GM18520 (cell line): ENCODE data around the gene RHBDF1.

ENCODE experiments used
- ATAC-seq: cut with Tn5 transposase; IDR thresholded peaks from one replicate; pipeline ENCODE4 v1.9.1; 2021; ENCODE audit not compliant: unreplicated experiment

Gene RHBDF1

GRCh38 chr16:72561-73548 is at the start of gene RHBDF1:
TSS of gene RHBDF1 (minus strand) at chr16:72631. CDS start at chr16:65015, 7,616 bp downstream.
- no peak for ATAC-seq

- ATAC-seq, result no peak
These were observed 48.3 kb upstream of the RHBDF1 start for GRCh38 chr16:120756-121155.

GRCh38 chr16:119835-120491 is 47.5 kb upstream of the RHBDF1 start:
- ATAC-seq, result no peak

DNA sequence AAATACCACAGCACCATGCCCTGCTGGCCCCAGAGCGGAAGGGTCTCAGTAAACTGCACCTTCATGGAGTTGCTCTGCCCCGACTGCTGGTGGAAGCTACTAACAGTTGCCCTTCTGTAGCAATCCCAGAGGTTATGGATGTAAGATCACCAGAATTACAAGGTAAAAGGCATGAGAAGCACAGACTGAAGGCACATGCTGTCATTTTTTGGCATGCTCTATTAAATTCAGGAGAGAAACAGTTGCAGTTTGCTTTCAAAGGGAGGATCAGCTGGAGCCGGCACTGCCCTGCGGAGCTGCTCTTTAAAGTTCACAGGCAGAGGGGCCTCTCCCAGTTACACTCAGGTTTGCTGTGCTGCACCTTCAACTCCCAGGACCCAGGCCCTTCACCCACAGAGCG is 46.9 kb upstream of the RHBDF1 start:
- no peak for ATAC-seq

DNA sequence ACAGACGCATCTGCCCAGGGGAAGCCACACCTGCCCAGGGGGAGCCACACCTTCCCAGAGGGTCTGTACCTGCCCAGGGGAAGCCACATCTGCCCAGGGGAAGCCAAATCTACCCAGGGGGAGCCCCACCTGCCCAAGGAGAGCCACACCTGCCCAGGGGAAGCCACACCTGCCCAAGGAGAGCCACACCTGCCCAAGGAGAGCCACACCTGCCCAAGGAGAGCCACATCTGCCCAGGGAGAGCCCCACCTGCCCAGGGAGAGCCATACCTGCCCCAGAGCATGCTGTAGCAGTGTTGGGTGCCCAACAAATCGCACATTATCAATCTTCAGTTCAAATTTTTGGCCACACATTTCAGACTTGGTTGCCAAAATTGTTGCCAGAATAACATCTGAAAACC is 46.4 kb upstream of the RHBDF1 start:
- no peak for ATAC-seq

- no peak for ATAC-seq
These were observed 45.2 kb upstream of the RHBDF1 start for GRCh38 chr16:117379-118365.

GRCh38 chr16:116015-116414 is 43.6 kb upstream of the RHBDF1 start:
- no peak for ATAC-seq

DNA sequence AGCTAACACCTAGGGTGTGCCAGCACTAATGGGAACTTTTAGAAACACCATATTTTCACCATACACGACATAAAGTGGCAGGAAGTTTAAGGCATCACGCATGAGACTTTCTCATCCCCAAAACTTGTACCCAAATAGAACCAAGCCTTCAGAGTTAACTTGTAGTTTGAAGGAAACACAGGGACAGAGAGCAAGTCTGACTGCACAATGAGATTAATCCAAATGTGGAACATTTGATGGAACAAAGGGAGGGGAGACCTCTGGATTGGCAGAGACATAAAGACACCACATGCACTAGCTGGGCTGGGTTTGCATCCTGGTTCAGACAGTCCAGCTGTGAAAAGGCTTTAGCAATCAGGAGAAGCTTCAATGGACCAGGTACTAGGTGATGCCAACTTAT is 41.9 kb upstream of the RHBDF1 start:
- ATAC-seq, result no peak

DNA sequence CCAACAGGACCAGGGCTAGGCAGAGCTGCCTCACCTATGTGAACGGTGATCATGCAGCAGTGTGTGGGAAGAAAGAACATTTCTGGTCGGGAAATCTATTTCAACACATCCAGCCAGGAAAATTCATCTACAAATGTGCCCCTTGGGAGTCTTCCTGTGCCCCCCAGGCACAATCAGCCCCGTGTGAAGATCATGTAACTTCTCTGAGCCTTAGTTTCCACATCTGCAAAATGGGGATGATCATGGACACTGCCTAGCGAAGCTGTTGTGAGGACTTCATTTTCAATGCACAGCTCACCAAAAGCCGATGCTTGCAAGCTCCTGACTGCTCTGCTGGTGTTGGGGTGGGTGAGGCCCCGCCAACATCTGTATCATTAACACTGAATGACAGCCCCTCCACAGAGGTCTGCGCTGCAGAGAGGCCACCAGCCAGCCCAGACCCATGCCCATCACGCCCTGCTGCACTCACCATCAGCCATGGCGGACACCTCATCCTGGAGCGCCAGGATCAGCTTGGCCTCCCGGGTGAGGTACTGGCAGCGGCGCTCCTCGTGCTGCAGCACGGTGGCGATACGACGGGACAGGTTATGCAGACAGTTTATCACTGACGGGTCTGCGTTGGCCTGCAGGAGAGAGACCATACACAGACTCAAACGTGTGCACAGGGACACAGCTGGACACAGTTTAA is 39.9 kb upstream of the RHBDF1 start:
- no peak for ATAC-seq

DNA sequence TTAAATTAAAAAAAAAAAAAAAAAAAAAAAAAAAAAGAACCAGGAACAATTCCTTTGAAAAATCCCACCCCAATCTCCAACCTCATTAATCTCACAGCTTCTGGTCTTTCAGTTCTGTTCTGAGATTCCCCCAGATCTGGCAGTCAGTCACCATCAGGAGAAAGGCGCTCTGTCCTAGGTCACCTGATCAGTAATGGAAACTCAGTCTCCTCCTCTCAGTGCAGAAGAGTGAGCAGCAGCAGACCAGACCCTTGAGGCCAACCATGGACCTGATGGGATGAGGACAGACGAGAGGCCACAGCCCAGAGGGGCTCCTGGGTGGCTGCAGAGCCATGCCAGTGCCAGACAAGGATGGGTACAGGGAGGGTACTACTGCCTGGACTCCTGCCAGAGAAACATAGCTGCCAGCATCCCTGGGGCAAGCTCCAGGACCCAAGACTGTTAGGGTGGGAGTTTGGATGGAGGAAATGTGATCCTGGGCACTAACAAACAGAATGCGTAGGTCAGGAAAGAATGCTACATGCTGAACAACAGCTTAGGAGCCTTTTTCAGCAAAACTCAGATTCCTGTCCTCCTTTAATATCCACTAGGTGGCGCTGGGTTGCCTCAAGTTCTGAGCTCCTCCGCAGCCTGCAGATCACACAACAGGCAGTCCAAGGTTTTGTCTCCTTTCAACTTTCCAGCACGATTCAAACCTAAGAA is 34.3 kb upstream of the RHBDF1 start:
- no peak for ATAC-seq

DNA sequence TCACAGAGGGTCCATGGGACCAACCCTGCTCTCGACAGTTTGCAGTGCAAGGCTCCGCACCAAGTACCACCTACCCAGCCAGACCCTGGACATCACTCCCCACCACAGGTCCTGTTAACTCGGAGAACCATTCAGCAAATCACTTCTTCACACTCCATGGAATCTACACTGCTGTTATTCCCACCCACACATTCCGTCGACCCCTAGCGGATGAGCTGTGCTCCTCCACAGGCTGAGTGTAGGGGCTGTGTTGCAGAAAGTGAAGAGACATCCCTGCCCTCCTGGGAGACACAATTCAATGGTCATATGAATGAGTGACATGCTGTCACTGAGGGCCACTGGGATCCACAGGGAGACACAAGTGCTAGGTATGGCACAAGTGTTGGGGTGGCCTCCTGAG is 33.1 kb upstream of the RHBDF1 start:
- no peak for ATAC-seq

DNA sequence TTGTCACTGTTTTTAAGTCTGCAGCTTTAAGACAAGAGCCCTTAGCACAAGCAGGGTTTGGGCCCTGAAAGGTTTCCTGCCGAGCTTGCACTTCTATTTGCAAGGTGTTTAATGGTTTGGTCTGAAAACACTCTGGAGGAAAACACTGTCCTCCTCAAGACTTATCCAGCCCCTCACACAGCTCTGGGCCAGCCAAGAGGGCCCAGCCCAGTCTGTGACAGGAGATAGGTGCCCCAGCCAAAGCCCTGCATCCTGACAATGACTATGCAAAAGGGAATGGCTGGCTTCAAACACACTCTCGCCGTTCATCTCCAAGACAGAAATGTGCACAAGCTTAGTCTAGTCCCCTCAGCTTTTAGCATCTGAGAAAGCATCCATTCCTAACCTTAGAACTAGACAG is 32.5 kb upstream of the RHBDF1 start:
- ATAC-seq, result no peak

- no peak for ATAC-seq
These were observed 31.9 kb upstream of the RHBDF1 start for GRCh38 chr16:104355-104754.

- no peak for ATAC-seq
These were observed 29.8 kb upstream of the RHBDF1 start for GRCh38 chr16:102060-102855.

DNA sequence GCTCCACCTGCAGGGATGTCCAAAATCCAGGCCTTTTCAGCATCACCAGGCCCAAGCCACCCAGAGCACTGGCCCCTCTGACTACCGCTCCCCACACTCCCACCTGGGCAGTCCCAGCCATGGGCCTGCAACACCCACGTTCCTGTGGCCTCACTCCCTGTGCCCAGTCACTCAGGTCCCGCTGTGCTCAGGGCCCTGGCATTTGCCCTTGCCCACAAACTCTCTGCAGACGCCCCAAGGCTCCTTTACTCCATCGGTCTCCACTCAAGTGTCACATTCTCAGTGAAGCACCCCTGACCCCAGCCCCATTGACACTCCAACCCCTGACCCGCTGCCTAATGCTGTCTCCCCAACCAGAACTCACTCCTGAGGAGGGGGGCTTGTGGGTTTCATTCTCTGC is 29.2 kb upstream of the RHBDF1 start:
- no peak for ATAC-seq

GRCh38 chr16:100989-101388 is 28.6 kb upstream of the RHBDF1 start:
- ATAC-seq, result no peak

DNA sequence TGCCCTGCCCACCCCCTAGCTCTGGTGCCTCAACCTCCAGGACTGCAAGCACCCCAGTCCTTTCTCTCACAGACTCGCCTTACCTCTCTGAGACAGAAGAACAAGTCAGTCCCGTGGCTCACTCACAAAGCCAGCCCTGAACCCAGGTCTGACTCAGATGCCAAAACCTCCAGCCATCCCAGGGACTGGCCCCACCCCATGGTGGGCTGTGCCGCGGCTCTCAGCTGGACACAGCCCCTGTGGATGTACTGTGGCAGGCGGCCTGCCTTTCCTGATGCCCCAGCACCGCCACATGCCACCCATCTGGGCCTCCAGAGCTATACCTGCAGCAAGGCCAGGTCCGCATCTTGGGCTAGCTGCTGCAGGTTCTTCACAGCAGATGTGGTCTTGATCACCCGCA is 25.4 kb upstream of the RHBDF1 start:
- no peak for ATAC-seq

GRCh38 chr16:96935-97381 is 24.5 kb upstream of the RHBDF1 start:
- ATAC-seq, result no peak

DNA sequence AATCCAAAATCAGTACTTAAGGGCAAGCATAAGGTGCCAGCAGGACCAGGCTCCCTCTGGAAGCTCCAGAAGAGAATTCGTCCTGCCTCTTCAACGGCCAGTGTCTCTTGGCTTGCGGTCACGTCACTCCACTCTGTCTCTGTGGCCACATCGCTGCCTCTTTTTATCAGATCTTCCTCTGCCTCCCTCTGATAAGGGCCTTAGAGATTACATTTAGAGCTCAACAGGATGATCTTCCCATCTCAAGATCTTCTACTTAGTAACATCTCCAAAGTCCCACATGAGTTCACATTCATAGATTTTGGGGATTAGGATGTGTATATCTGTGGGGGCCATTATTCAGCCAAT is 22.5 kb upstream of the RHBDF1 start:
- no peak for ATAC-seq
